Urinary bladder (tissue), 4 donors: ENCODE data around the gene RBM23. TPM values are rescaled to one million over a fixed set of nuclear protein-coding genes. Genes with fewer than 3 reads are reported as not detected.
A peak's percentile ranks its signal among the peaks of the same experiment; 100 is the strongest.
"Not testable (repeated sequence)": the region's sequence is repeated elsewhere in the genome, so short reads cannot be mapped to it uniquely, and the experiment has no call there.

Experiments used
- DNase-seq: peaks from one replicate; pipeline ENCODE4 v3.0.0-alpha.2; 2015; ENCODE audit errors: extremely low spot score
- H3K27ac ChIP-seq: one replicate; pipeline ENCODE4 v1.5.1; 2013; ENCODE audit warnings: low read depth, mild to moderate bottlenecking, moderate library complexity
- H3K36me3 ChIP-seq: one replicate; pipeline ENCODE4 v1.6.1; 2013; ENCODE audit warnings: mild to moderate bottlenecking, moderate library complexity; ENCODE audit not compliant: insufficient read depth
- H3K4me1 ChIP-seq: one replicate; pipeline ENCODE4 v1.6.1; 2013; ENCODE audit warnings: mild to moderate bottlenecking, moderate library complexity; ENCODE audit not compliant: insufficient read depth
- H3K4me3 ChIP-seq: one replicate; pipeline ENCODE4 v1.5.1; 2013; ENCODE audit warnings: low read depth, low read length
- WGBS: extraction: QIAGEN DNeasy Blood & Tissue Kit; methylation state at CpG from one replicate; pipeline ENCODE4 v1.1.7; 2013; 5-methylcytosine and 5-hydroxymethylcytosine counted together
- polyA plus RNA-seq: library from polyadenylated mRNA; stranded (reverse); fragments of 200-250 nt; gene quantifications from one replicate; pipeline ENCODE4 v1.2.3, GENCODE V29; 2013
- total RNA-seq: library from RNA; depleted of rRNA; stranded (reverse); fragments of >200 nt; gene quantifications from one replicate; pipeline ENCODE4 v1.2.3, GENCODE V29; 2014
- donor health status: healthy with polysubstance abuse.
- donor health status: healthy.

Gene RBM23
- total and polyA plus RNA-seq, 2 donors, result 65.0 to 101 TPM

DNA sequence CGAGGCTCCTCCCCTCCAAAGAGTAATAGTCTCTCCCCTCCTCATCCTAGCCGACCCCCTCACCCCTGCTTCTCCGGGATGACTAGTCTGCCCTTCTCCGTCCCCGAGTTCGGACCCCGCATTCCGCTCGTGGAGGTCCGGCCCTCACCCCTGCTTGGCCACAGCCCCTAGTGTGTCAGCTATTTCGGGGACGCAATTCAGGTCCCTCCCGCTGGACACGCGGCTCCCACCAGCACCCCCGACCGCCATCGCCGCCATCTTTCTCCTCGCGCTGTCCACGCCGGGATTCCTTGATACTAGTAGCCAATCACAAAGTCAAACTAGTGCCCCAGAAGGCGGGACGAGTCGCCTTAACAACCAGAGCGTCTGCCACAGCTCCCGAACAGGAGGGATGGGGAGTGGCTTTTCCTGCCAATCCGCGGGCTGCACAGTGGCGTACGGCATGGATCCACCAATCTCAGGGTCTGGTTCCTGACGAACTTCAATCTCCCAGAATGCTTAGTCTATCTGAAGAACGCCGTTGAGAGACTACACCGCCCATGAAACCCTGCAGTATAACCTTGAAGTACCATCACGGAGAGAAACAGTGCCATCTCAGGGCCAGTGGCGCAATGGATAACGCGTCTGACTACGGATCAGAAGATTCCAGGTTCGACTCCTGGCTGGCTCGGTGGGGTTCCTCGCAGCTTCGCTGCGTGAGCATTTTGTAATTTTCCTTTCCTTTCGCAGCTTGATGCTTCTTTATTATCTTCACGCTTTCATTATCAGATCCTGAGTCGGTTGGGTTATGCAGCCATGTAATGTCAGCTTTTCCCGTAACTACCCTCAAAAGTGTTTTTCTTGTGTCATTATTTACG is 10.4 kb upstream of the RBM23 start, which contains the start of gene PRMT5:
Gene PRMT5 (minus strand): TSS at position 273 of the 857 bp plus-strand sequence. CDS start 15 bp downstream, at position 258.
- no peaks in the 10 kb centered on the region for H3K4me1 ChIP-seq
- under 1% methylated on average over 51 of the region's 51 CpGs for WGBS
- DNase-seq, result peak; percentile 100
- H3K4me3 ChIP-seq, result peak within 1 kb of the TSS; percentile 71
- peak within 1 kb of the TSS; percentile 89 for H3K27ac ChIP-seq
- no peaks in the 10 kb centered on the region for H3K36me3 ChIP-seq

DNA sequence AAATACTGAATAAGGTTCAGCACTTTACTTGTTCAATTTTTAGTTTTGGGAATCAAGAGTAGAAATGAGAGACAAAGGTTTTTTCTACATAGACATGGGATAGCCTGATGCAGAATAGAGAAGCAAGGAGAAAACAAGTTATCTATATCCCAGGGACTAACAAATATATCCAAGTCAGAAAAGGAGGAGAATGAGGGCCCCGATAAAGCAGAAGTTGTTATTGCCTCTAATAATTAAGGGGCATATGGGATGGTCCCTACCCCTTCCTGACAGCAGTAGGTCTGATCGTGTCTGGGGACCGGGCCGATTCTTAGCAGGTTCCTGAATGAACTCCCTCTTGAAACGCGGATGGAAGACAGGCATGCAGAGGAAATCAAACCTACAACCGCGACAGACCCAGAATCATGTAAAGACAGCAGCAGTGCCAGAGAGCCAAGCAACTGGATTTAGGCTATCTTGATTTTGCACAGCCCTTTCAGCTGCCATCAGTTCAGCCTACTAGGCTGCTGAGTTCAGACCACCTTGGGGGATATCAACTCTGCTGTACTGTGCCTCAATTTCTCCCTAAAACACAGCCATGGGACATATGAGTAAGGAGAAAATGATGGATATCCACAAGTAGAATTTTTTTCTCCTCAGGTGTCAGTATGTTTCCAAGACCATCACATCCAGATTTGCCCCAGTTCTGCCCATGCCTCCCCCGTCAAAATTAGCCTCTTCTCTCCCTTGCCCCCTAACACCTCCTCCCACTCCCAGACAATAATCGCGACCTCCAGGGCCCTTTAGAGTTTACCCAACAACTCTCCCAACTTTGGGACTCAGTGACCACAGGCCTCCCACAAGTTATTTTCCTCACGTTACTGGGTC is 9.5 kb upstream of the RBM23 start:
- Histone ChIP-seq H3K4me1 (no peaks in the 10 kb centered on the region), H3K36me3 (no peaks in the 10 kb centered on the region), H3K27ac (peak overlapping the region; percentile 89), H3K4me3 (peak overlapping the region; percentile 71)
- WGBS, result 13% methylated on average over 12 of the region's 12 CpGs
- no peak for DNase-seq

DNA sequence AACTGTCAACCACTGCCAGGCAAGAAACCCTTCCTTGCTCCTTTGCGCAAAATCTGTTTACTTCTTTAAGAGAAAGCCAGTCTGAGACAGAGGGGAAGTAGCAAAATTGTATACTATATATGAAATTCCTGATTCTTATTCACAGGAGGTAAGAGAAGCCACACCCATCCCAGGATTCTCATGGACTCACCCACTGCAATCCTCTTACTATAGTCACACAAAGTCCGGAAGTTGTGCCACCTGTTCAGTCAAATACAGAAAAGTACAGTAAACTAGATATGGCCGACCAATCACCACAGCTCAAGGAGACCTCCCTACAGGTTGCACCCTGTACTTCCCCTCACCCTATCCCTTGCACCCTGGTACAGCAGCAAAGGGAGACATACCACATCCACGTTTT is 7.4 kb upstream of the RBM23 start:
- Histone ChIP-seq H3K36me3 (no peaks in the 10 kb centered on the region), H3K27ac (no peak overlapping the region), H3K4me3 (no peak overlapping the region), H3K4me1 (no peaks in the 10 kb centered on the region)
- no peak for DNase-seq
- 89% methylated on average over 4 of the region's 4 CpGs for whole genome bisulfite sequencing

DNA sequence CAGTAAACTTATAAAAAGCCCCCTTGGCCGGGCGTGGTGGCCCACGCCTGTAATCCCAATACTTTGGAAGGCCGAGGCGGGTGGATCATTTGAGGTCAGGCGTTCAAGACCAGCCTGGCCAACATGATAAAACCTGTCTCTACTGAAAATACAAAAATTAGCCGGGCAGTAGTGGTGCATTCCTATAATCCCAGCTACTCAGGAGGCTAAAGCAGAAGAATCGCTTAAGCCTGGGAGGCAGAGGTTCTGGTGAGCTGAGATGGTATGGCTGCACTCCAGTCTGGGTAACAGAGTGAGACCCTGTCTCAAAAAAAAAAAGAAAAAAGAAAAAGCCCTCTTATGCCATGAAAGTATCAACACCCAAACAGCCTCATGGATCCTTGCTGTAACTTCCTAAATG is 6.6 kb upstream of the RBM23 start:
- WGBS, result 97% methylated on average over 8 of the region's 8 CpGs
- DNase-seq, result no peak
- Histone ChIP-seq H3K4me3 (no peak overlapping the region), H3K4me1 (no peaks in the 10 kb centered on the region), H3K27ac (no peak overlapping the region), H3K36me3 (peaks cover 3% of the 10 kb centered on the region)

DNA sequence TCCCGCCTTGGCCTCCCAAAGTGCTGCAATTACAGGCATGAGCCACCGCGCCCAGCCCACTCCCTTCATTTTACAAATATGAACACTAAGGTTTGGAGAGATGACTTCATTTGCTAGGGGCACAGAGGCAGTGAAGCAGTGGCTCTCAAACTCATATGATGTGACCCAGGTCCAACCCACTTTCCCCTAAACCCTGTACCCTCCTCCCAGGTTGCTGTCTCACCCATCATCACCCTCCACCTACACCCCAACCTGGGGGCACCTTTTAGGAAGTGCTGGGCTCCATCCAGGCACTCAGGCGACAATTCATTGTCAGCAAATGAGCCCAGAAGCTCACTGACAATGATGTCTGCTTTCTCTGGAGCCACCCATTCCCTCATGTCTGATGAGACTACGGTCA is 4.8 kb upstream of the RBM23 start:
- H3K36me3 ChIP-seq, result peaks cover 3% of the 10 kb centered on the region

DNA sequence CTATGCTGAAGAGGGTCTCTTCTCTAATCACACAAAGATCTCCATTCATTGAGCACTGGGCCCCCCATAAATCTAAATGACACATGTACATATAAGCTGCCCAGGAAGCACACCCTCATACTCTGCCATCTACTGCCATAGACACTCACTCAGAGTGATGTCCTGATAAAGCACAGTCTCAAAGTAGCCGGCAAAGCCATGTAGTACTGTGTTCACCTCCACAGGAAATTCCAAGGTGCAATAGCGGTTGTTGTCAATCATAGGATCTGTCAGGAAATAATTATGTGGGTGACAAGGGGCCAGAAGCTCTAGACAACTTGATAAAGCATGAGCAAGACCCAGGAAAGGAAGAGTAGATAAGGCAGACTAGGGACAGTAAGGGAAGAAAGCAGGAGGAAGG is 3.3 kb upstream of the RBM23 start:
- Histone ChIP-seq H3K27ac (no peak overlapping the region), H3K4me1 (no peaks in the 10 kb centered on the region), H3K36me3 (peaks cover 3% of the 10 kb centered on the region), H3K4me3 (no peak overlapping the region)
- DNase-seq, result no peak
- 81% methylated on average over 2 of the region's 2 CpGs for WGBS

More for the DNA sequence above, 4.8 kb upstream of the RBM23 start:
- Histone ChIP-seq H3K4me3 (no peak overlapping the region), H3K27ac (no peak overlapping the region), H3K4me1 (no peaks in the 10 kb centered on the region)
- no peak for DNase-seq
- 98% methylated on average over 5 of the region's 5 CpGs for WGBS

DNA sequence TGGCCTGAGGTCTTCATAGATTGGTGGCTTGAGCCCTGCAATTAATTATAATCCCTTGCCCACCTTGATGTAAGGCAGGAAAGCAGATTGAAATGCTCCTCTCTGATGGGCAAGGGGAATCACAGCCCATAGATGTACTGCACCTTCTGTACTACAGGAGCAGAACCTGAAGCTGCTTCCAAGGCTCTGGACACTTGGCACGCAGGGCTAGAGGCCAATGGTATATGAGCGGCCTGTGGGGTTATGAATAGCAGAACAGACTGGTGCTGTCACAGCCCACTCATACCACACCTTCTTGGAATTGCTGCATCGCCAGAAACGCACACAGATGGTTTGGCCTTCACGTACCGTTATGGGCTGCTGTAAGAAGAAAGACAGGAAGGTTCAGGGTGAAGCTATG is 1.7 kb upstream of the RBM23 start:
- H3K4me1 ChIP-seq, result no peaks in the 10 kb centered on the region
- 88% methylated on average over 6 of the region's 6 CpGs for WGBS
- no peak overlapping the region for H3K4me3 ChIP-seq
- H3K27ac ChIP-seq, result no peak overlapping the region
- DNase-seq, result no peak
- H3K36me3 ChIP-seq, result peaks cover 3% of the 10 kb centered on the region

DNA sequence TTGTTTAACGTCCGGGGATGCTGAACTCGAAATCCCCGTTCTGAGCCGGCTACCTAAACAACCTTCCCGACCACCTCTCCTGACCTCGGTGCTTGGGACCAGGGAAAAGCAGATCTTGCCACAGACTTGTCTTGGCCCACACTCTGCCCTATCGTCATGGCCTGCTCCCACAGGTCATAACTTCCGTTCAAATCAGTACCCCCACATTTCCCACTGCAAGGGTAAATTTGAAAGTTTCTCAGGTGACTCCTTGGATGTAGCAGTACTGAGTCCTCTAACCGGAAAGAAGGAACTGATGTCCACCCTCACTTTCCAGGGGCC is 612 bp upstream of the RBM23 start:
- Histone ChIP-seq H3K4me3 (no peak overlapping the region), H3K4me1 (no peaks in the 10 kb centered on the region), H3K27ac (peak overlapping the region; percentile 79), H3K36me3 (peaks cover 3% of the 10 kb centered on the region)
- 7% methylated on average over 10 of the region's 10 CpGs for WGBS
- DNase-seq, result no peak

DNA sequence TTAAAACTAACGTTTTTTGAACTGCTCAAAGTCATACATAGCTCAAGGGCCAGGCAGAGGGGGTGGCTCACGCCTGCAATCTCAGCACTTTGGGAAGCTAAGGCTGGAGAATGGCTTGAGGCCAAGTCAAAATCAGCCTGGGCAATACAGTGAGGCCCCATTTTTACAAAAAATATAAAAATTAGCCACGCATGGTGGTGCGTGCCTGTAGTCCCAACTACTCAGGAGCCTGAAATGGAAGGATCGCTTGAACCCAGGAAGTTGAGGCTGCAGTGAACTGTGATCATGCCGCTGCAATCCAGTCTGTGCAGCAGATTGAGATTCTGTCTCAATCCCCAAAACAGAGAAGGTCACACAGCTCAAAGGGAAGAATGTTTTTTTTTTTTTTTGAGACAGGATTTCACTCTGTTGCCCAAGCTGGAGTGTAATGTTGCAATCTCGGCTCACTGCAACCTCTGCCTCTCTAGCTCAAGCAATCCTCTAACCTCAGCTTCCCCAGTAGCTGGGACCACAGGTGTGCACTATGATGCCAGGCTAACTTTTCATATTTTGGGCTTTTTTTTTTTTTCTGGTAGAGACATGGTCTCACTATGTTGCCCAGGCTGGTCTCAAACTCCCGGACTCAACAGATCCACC is 2.9 kb downstream of the RBM23 start:
- no peaks in the 10 kb centered on the region for H3K4me1 ChIP-seq
- peaks cover 3% of the 10 kb centered on the region for H3K36me3 ChIP-seq
- H3K4me3 ChIP-seq, result no peak overlapping the region
- no peak overlapping the region for H3K27ac ChIP-seq
- WGBS, result 87% methylated on average over 8 of the region's 8 CpGs
- no peak for DNase-seq

DNA sequence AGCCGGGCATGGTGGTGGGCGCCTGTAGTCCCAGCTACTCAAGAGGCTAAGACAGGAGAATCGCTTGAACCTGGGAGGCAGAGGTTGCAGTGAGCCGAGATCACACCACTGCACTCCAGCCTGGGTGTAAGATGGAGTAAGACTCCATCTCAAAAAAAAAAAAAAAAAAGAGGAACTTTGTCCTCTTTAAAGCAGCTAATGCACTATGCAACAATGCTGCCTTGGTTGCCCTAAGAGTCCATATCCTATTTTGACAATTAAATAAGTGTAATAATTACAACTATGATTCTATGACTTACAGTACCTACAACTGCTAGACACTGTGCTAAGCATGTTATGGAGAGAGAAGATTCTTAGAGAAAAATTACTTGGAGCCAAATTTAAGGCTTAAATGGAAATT is 4.1 kb downstream of the RBM23 start:
- not testable (repeated sequence) for H3K36me3 ChIP-seq, H3K4me3 ChIP-seq, H3K27ac ChIP-seq, DNase-seq, H3K4me1 ChIP-seq
- 94% methylated on average over 4 of the region's 4 CpGs for WGBS

DNA sequence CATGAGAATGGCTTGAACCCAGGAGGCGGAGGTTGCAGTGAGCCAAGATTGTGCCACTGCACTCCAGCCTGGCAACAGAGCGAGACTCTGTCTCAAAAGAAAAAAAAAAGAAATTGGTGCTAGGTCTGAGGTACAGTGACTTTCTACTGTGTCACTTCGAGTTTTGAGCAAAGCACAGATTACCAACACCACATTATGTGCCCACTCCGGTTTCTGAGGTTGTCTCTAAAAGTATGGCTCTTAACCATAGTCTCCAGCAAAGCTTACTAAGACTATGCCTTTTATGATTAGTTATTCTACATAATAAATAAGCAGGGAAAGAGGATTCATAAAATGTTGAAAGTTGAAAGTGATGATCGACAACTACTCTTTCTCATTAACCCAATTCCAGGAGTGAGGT is 8.0 kb downstream of the RBM23 start:
- DNase-seq, result no peak
- H3K27ac ChIP-seq, result no peak overlapping the region
- H3K4me3 ChIP-seq, result no peak overlapping the region
- H3K36me3 ChIP-seq, result peaks cover 3% of the 10 kb centered on the region
- 91% methylated on average over 5 of the region's 5 CpGs for WGBS
- no peaks in the 10 kb centered on the region for H3K4me1 ChIP-seq

DNA sequence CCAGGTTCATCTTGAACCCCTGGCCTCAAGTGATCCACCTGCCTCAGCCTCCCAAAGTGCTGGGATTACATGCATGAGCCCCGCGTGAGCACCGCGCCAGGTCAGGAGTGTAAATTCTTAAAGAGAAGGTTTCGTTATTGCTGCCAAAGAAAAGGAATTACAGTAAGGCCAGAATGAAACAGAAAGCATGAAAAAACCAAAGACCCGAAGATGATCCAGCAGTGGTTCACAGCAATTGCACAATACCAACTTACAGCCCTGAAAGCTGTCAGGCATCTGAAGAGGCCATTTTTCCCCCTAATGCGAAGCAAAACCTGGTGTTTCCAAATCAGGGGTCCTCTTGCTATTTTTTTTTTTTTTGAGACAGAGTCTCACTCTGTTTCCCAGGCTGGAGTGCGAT is 10.3 kb downstream of the RBM23 start:
- Histone ChIP-seq H3K4me1 (no peaks in the 10 kb centered on the region), H3K27ac (no peak overlapping the region), H3K4me3 (no peak overlapping the region), H3K36me3 (peaks cover 8% of the 10 kb centered on the region)
- no peak for DNase-seq
- WGBS, result 87% methylated on average over 8 of the region's 8 CpGs

DNA sequence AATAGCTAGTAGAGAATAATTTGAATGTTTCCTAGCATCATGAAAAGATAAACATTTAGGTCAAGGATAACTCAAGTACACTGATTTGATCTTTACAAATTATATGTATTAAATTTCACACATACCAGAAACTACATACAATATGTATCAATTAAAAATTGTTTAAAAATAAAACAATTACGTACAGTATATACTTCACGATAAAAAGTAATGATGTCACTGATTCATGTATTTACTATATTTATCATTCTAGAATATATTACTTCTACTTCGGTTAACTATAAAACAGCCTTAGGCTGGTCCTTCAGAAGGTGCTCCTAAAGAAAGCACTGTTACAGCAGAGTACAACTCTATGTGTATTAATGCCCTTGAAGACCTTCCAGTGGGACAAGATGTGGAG is 11.5 kb downstream of the RBM23 start:
- 93% methylated on average over 3 of the region's 3 CpGs for WGBS
- no peak overlapping the region for H3K4me3 ChIP-seq
- H3K36me3 ChIP-seq, result peaks cover 12% of the 10 kb centered on the region
- DNase-seq, result no peak
- no peak overlapping the region for H3K27ac ChIP-seq
- H3K4me1 ChIP-seq, result no peaks in the 10 kb centered on the region
